Glutamatergic neuron (in vitro differentiated cells): ENCODE data around the gene CCDC171. TPM values are rescaled to one million over a fixed set of nuclear protein-coding genes. Genes with fewer than 3 reads are reported as not detected.

Experiments used
- DNase-seq: peaks from one replicate; pipeline ENCODE4 v3.0.0; 2022
- H3K27ac Mint-ChIP-seq: one replicate; pipeline ENCODE4 v1.8.0; 2020; ENCODE audit warnings: mild to moderate bottlenecking, mixed read lengths, inconsistent platforms; ENCODE audit not compliant: unreplicated experiment
- H3K27me3 Mint-ChIP-seq: one replicate; pipeline ENCODE4 v1.8.0; 2020; ENCODE audit warnings: mild to moderate bottlenecking, moderate library complexity, mixed read lengths, inconsistent platforms; ENCODE audit not compliant: unreplicated experiment
- H3K36me3 Mint-ChIP-seq: one replicate; pipeline ENCODE4 v1.8.0; 2020; ENCODE audit warnings: mild to moderate bottlenecking, mixed read lengths, inconsistent platforms; ENCODE audit not compliant: unreplicated experiment
- H3K4me1 Mint-ChIP-seq: one replicate; pipeline ENCODE4 v1.8.0; 2020; ENCODE audit warnings: mild to moderate bottlenecking, low read depth, mixed read lengths, inconsistent platforms; ENCODE audit not compliant: unreplicated experiment
- H3K4me3 Mint-ChIP-seq: one replicate; pipeline ENCODE4 v1.8.0; 2020; ENCODE audit warnings: mild to moderate bottlenecking, mixed read lengths, inconsistent platforms; ENCODE audit not compliant: unreplicated experiment
- H3K9me3 Mint-ChIP-seq: one replicate; pipeline ENCODE4 v1.8.0; 2020; ENCODE audit warnings: mild to moderate bottlenecking, moderate library complexity, mixed read lengths, inconsistent platforms; ENCODE audit not compliant: unreplicated experiment
- CTCF ChIP-seq: fragments of 200-600 bp; sonication (generic); IDR thresholded peaks from one replicate; pipeline ENCODE4 v1.5.0; 2021; ENCODE audit not compliant: partially characterized antibody, unreplicated experiment
- total RNA-seq: library from RNA; stranded (reverse); fragmentation: NEBNext Ultra II Directional; extraction: Animal tissue kit (Norgen Biotek cat#: 25700); gene quantifications from one replicate; pipeline ENCODE4 v1.2.1, GENCODE V29; 2021; ENCODE audit not compliant: unreplicated experiment

The CCDC171 gene
- total RNA-seq, 1 donor from 2014 or later = 3.2 TPM

DNA sequence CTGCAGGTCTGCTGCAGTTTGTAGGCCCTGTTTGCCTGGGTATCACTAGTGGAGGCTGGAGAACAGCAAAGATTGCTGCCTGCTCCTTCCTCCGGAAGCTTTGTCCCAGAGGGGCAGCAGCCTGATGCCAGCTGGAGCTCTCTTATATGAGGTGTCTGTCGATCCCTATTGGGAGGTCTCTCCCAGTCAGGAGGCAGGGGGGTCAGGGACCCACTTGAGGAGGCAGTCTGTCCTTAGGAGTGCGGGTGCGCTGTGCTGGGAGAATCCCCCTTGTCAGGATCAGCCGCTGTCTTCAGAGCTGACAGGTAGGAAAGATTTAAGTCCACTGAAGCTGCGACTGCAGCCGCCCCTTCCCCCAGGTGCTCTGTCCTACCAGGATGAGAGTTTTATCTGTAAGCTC lies 64.9 kb downstream of the CCDC171 start:
- H3K36me3 Mint-ChIP-seq = peaks cover 7% of the 10 kb centered on the region
- H3K27me3 Mint-ChIP-seq = no peaks in the 10 kb centered on the region
- DNase-seq = no peak
- no peaks in the 10 kb centered on the region for H3K4me1 Mint-ChIP-seq
- H3K9me3 Mint-ChIP-seq = peaks cover 2% of the 10 kb centered on the region
- H3K27ac Mint-ChIP-seq = no peak overlapping the region
- H3K4me3 Mint-ChIP-seq = no peak overlapping the region
- TF ChIP-seq CTCF = no peak

DNA sequence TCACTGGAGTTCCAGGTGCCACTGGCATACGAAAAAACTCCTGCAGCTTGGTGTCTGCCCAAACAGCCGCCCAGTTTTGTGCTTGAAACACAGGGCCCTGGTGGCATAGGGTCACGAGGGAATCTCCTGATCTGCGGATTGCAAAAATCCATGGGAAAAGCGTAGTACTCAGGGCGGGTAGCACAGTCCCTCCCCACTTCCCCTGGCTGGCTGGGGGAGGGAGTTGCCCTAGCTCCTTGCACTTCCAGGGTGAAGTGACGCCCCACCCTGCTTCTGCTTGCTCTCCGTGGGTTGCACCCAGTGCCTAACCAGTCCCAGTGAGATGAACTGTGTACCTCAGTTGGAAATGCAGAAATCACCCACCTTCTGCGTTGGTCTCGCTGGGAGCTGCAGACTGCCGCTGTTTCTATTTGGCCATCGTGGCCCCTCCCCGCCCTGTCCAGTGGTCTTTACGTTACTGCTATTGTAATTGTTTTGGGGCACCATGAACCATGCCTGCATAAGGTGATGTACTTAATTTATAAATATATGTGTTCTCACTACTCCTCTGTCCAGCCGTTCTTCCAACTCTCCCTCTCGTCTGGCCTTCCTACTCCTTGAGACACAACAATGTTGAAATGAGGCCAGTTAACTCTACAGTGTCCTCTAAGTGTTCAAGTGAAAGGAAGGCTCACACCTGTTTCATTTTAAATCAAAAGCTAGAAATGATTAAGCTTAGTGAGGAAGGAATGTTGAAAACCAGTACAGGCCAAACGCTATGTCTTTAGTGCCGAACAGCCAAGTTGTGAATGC lies 65.9 kb downstream of the CCDC171 start:
- Mint-ChIP-seq H3K4me3 (no peak overlapping the region), H3K27me3 (no peaks in the 10 kb centered on the region), H3K9me3 (peaks cover 2% of the 10 kb centered on the region), H3K36me3 (peaks cover 7% of the 10 kb centered on the region), H3K4me1 (no peaks in the 10 kb centered on the region), H3K27ac (no peak overlapping the region)
- no peak for DNase-seq
- no peak for TF ChIP-seq CTCF

DNA sequence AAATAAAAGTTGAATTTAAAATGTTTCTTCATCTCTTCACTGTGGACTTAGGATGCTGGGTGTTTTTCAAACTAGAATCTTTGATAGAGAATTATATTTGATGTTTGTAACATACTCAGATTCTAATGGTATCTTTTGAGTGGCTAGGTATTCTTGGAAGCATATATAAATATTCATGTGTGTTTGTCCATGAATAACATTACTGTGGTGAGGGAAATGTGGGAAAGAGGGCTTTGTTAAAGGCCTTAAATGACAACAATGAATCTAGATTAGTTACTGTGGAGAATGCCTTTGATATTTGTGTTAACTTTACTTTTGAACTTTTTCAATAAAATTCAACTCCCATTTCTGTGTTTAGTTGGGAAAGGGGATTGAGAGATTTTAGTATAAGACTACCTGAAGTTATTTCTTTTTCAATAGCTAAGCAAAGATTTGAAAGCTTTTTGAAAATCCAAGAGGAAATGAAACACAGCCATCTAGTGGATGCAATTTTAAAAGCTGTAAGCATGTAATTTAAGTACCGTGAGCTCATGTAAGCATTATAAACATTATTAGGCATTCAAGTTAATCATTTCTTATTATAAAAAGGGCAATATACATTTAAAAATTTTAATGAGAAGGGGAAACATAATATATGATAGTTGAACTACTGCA lies 69.6 kb downstream of the CCDC171 start:
- no peak overlapping the region for H3K27ac Mint-ChIP-seq
- H3K36me3 Mint-ChIP-seq = peaks cover 2% of the 10 kb centered on the region
- H3K27me3 Mint-ChIP-seq = no peaks in the 10 kb centered on the region
- no peak for TF ChIP-seq CTCF
- no peaks in the 10 kb centered on the region for H3K4me1 Mint-ChIP-seq
- DNase-seq = no peak
- no peak overlapping the region for H3K4me3 Mint-ChIP-seq
- H3K9me3 Mint-ChIP-seq = peaks cover 3% of the 10 kb centered on the region

GRCh38 chr9:15635752-15636151 lies 82.9 kb downstream of the CCDC171 start:
- Mint-ChIP-seq H3K27me3 (no peaks in the 10 kb centered on the region), H3K27ac (no peak overlapping the region), H3K4me3 (no peak overlapping the region), H3K36me3 (no peaks in the 10 kb centered on the region), H3K9me3 (no peaks in the 10 kb centered on the region), H3K4me1 (no peaks in the 10 kb centered on the region)
- DNase-seq = no peak
- no peak for TF ChIP-seq CTCF

DNA sequence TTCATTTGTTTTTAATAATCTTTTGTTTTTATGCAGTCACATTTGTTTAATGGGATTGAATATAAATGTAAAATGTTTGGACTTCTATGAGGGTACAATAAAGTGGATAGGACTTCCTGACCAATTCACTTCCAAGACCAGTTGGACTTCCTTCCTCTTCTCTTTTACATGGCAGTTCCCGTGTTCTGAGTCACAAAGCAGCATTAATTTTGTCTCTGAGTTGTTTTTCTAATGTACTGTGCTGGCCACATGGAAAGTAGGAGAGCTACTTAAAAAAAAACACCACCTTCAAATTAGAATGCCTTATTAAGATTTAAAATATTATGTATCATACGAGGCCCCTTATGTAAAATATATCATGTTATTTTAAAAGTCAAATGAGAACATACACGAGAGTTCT lies 87.3 kb downstream of the CCDC171 start:
- no peaks in the 10 kb centered on the region for H3K4me1 Mint-ChIP-seq
- H3K9me3 Mint-ChIP-seq = no peaks in the 10 kb centered on the region
- H3K27ac Mint-ChIP-seq = no peak overlapping the region
- H3K4me3 Mint-ChIP-seq = no peak overlapping the region
- peaks cover 1% of the 10 kb centered on the region for H3K27me3 Mint-ChIP-seq
- DNase-seq = no peak
- TF ChIP-seq CTCF = no peak
- no peaks in the 10 kb centered on the region for H3K36me3 Mint-ChIP-seq
